GM23338 (cell line): ENCODE results near the gene CDAN1. TPM values are rescaled to one million over a fixed set of nuclear protein-coding genes. Genes with fewer than 3 reads are reported as not detected.

ENCODE experiments used
- ATAC-seq: fragments of 200-7000 bp; cut with Tn5 transposase; 3 replicates; pipeline ENCODE4 v1.9.1; 2020
- DNase-seq: peaks from one replicate; pipeline ENCODE4 v3.0.0-alpha.2; 2015; ENCODE audit warnings: low spot score
- H2AFZ ChIP-seq: fragments of 200-600 bp; sonication (generic); 2 replicates; pipeline ENCODE4 v1.8.0; 2016; ENCODE audit warnings: antibody characterized with exemption, mild to moderate bottlenecking, moderate library complexity
- H3F3A ChIP-seq: fragments of 200-600 bp; sonication (generic); replicated peaks from 2 replicates; pipeline ENCODE4 v1.8.0; 2017; ENCODE audit warnings: antibody characterized with exemption, mixed run types, low read depth
- H3K27ac ChIP-seq: fragments of 200-600 bp; sonication (generic); 2 replicates; pipeline ENCODE4 v1.6.1; 2016; ENCODE audit warnings: low read depth
- H3K27me3 ChIP-seq: fragments of 200-600 bp; sonication (generic); 2 replicates; pipeline ENCODE4 v1.8.0; 2016; ENCODE audit warnings: mild to moderate bottlenecking, mixed run types, moderate library complexity; ENCODE audit not compliant: insufficient read depth
- H3K36me3 ChIP-seq: fragments of 200-600 bp; sonication (generic); 2 replicates; pipeline ENCODE4 v1.8.0; 2016; ENCODE audit warnings: mild to moderate bottlenecking; ENCODE audit not compliant: insufficient read depth
- H3K4me1 ChIP-seq: fragments of 200-600 bp; sonication (generic); 2 replicates; pipeline ENCODE4 v1.8.0; 2016; ENCODE audit warnings: mild to moderate bottlenecking, moderate library complexity; ENCODE audit not compliant: insufficient read depth
- H3K4me2 ChIP-seq: fragments of 200-600 bp; sonication (generic); 2 replicates; pipeline ENCODE4 v1.7.1; 2017; ENCODE audit warnings: mixed run types
- H3K4me3 ChIP-seq: fragments of 200-600 bp; sonication (generic); 2 replicates; pipeline ENCODE4 v1.6.1; 2016; ENCODE audit warnings: mixed run types
- H3K79me2 ChIP-seq: fragments of 200-600 bp; sonication (generic); replicated peaks from 2 replicates; pipeline ENCODE4 v1.8.0; 2017; ENCODE audit warnings: mild to moderate bottlenecking; ENCODE audit not compliant: insufficient read depth
- H3K9me2 ChIP-seq: fragments of 200-600 bp; sonication (generic); 2 replicates; pipeline ENCODE4 v1.8.0; 2017; ENCODE audit not compliant: insufficient read depth
- H4K20me1 ChIP-seq: fragments of 200-600 bp; sonication (generic); replicated peaks from 2 replicates; pipeline ENCODE4 v1.8.0; 2017; ENCODE audit warnings: mild to moderate bottlenecking; ENCODE audit not compliant: insufficient read depth
- H3K27ac Mint-ChIP-seq: 2 replicates; pipeline ENCODE4 v1.8.0; 2020; ENCODE audit warnings: inconsistent platforms, mild to moderate bottlenecking, moderate library complexity, mixed read lengths
- H3K27me3 Mint-ChIP-seq: 3 replicates; pipeline ENCODE4 v1.8.0; 2022; ENCODE audit warnings: low read depth, mild to moderate bottlenecking, moderate library complexity, mixed read lengths, inconsistent platforms; ENCODE audit not compliant: insufficient read depth, poor library complexity
- H3K36me3 Mint-ChIP-seq: 3 replicates; pipeline ENCODE4 v1.8.0; 2021; ENCODE audit warnings: low read depth, mild to moderate bottlenecking, inconsistent platforms, moderate library complexity, mixed read lengths
- H3K4me1 Mint-ChIP-seq: 3 replicates; pipeline ENCODE4 v1.8.0; 2020; ENCODE audit warnings: mild to moderate bottlenecking, inconsistent platforms, mixed read lengths
- H3K4me3 Mint-ChIP-seq: 3 replicates; pipeline ENCODE4 v1.8.0; 2021; ENCODE audit warnings: moderate library complexity, mild to moderate bottlenecking, inconsistent platforms, mixed read lengths
- H3K9me3 Mint-ChIP-seq: 3 replicates; pipeline ENCODE4 v1.8.0; 2020; ENCODE audit warnings: moderate library complexity, mild to moderate bottlenecking, inconsistent platforms, mixed read lengths
- CTCF ChIP-seq, 2 experiments: fragments of 200-600 bp in 1 of 2; sonication (generic) in 1 of 2; conservative IDR thresholded peaks; 2 replicates each; pipeline versions ENCODE4 v1.5.1 to v1.6.1; 2016 to 2017; ENCODE audit warnings: antibody characterized with exemption in 2 of 2, low read depth in 2 of 2, mild to moderate bottlenecking in 2 of 2, moderate library complexity in 1 of 2
- JUNB ChIP-seq: IDR thresholded peaks from one replicate; pipeline ENCODE4 v1.6.1; 2016; ENCODE audit warnings: antibody characterized with exemption; ENCODE audit not compliant: unreplicated experiment
- NANOG ChIP-seq: IDR thresholded peaks from 2 replicates; pipeline ENCODE4 v1.6.1; 2016; ENCODE audit warnings: antibody characterized with exemption, borderline replicate concordance
- POLR2AphosphoS5 ChIP-seq: IDR thresholded peaks from 2 replicates; pipeline ENCODE4 v1.6.1; 2016; ENCODE audit warnings: antibody characterized with exemption, low read depth
- ZNF114 ChIP-seq: fragments of 250-450 bp; sonication (Bioruptor Pico); IDR thresholded peaks from 2 replicates; pipeline ENCODE4 v1.5.0; 2020; ENCODE audit warnings: mild to moderate bottlenecking, moderate library complexity
- ZNF331 ChIP-seq: fragments of 250-450 bp; sonication (Bioruptor Pico); IDR thresholded peaks from 2 replicates; pipeline ENCODE4 v1.5.0; 2020; ENCODE audit warnings: low read depth, mild to moderate bottlenecking, moderate library complexity
- polyA plus RNA-seq: library from polyadenylated mRNA; unstranded; fragments of >200 nt; fragmentation: Nextera tagmentation; extraction: Ambion mirVana; gene quantifications from 2 replicates; pipeline ENCODE4 v1.2.1, GENCODE V29; 2016
- total RNA-seq: library from RNA; depleted of rRNA; stranded (reverse); fragments of >200 nt; shearing (Covaris generic); gene quantifications from 2 replicates; pipeline ENCODE4 v1.2.3, GENCODE V29; 2014
- TF ChIP-seq, protein P1 (sequence below): IDR thresholded peaks from one replicate; pipeline ENCODE4 v1.6.1; 2018; ENCODE audit warnings: antibody characterized with exemption; ENCODE audit not compliant: unreplicated experiment
- TF ChIP-seq, protein P2 (sequence below): IDR thresholded peaks from 2 replicates; pipeline ENCODE4 v1.6.1; 2016; ENCODE audit warnings: antibody characterized with exemption

The CDAN1 gene
- total and polyA plus RNA-seq, 2 experiments from 2014 or later, result 6.0 to 14.7 TPM

DNA sequence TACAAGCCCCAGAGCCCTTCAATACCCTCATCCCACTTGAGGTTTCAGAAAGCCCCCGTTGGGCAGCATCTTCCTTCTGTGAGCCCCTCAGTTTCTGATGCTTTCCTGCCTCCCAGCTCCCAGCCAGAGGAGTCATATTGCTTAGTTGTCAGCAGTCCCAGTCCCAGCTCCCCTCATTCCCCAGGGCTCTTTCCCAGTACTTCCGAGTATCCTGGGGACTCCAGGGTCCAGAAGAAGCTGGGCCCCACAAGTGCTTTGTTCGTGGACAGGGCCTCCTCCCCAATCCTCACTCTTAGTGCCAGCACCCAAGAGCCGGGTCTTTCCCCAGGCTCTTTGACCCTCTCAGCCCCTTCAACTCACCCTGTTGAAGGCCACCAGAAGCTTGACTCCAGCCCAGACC, 43.9 kb downstream of the CDAN1 start:
- no peak overlapping the region for H3K27ac Mint-ChIP-seq
- no peaks in the 10 kb centered on the region for H3K9me3 Mint-ChIP-seq
- H3K4me3 Mint-ChIP-seq, result no peak overlapping the region

More for the DNA sequence above, 43.9 kb downstream of the CDAN1 start:
- peaks cover 11% of the 10 kb centered on the region for H3K27me3 Mint-ChIP-seq
- Histone ChIP-seq H3K79me2 (no peaks in the 10 kb centered on the region), H3K27me3 (no peaks in the 10 kb centered on the region), H3K4me1 (no peaks in the 10 kb centered on the region), H2AFZ (no peak overlapping the region), H3K4me2 (no peak overlapping the region), H3K27ac (no peak overlapping the region), H4K20me1 (no peaks in the 10 kb centered on the region), H3K4me3 (no peak overlapping the region), H3K9me2 (no peaks in the 10 kb centered on the region), H3K36me3 (no peaks in the 10 kb centered on the region), H3F3A (no peaks in the 10 kb centered on the region)
- no peak for DNase-seq
- no peaks in the 10 kb centered on the region for H3K4me1 Mint-ChIP-seq
- H3K36me3 Mint-ChIP-seq, result peaks cover 4% of the 10 kb centered on the region; the same call in 1 of the 3 replicates
- no peak for ATAC-seq
- TF ChIP-seq POLR2AphosphoS5 (no peak), ZNF331 (CRISPR knock-in tag) (no peak), JUNB (no peak), CTCF (conservative IDR thresholded peaks at IDR 0.05; ENCODE audit: low read depth in 2 of 2) (no peak), NANOG (no peak), ZNF114 (no peak)
- TF ChIP-seq, protein P1, sequence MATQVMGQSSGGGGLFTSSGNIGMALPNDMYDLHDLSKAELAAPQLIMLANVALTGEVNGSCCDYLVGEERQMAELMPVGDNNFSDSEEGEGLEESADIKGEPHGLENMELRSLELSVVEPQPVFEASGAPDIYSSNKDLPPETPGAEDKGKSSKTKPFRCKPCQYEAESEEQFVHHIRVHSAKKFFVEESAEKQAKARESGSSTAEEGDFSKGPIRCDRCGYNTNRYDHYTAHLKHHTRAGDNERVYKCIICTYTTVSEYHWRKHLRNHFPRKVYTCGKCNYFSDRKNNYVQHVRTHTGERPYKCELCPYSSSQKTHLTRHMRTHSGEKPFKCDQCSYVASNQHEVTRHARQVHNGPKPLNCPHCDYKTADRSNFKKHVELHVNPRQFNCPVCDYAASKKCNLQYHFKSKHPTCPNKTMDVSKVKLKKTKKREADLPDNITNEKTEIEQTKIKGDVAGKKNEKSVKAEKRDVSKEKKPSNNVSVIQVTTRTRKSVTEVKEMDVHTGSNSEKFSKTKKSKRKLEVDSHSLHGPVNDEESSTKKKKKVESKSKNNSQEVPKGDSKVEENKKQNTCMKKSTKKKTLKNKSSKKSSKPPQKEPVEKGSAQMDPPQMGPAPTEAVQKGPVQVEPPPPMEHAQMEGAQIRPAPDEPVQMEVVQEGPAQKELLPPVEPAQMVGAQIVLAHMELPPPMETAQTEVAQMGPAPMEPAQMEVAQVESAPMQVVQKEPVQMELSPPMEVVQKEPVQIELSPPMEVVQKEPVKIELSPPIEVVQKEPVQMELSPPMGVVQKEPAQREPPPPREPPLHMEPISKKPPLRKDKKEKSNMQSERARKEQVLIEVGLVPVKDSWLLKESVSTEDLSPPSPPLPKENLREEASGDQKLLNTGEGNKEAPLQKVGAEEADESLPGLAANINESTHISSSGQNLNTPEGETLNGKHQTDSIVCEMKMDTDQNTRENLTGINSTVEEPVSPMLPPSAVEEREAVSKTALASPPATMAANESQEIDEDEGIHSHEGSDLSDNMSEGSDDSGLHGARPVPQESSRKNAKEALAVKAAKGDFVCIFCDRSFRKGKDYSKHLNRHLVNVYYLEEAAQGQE, result no peak
- TF ChIP-seq, protein P2, sequence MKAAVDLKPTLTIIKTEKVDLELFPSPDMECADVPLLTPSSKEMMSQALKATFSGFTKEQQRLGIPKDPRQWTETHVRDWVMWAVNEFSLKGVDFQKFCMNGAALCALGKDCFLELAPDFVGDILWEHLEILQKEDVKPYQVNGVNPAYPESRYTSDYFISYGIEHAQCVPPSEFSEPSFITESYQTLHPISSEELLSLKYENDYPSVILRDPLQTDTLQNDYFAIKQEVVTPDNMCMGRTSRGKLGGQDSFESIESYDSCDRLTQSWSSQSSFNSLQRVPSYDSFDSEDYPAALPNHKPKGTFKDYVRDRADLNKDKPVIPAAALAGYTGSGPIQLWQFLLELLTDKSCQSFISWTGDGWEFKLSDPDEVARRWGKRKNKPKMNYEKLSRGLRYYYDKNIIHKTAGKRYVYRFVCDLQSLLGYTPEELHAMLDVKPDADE, result no peak
